Osteoblast (primary cell): ENCODE measurements around the gene PSMC3. TPM values are rescaled to one million over a fixed set of nuclear protein-coding genes. Genes with fewer than 3 reads are reported as not detected.
A peak's percentile ranks its signal among the peaks of the same experiment; 100 is the strongest.

Source experiments
- DNase-seq: peaks from one replicate; pipeline ENCODE4 v3.0.0; 2011; ENCODE audit warnings: low spot score, mixed read lengths; ENCODE audit not compliant: insufficient read length; ENCODE audit errors: missing footprints
- H2AFZ ChIP-seq: 2 replicates; pipeline ENCODE4 v1.6.0; 2011; ENCODE audit warnings: mild to moderate bottlenecking, low read length
- H3K27ac ChIP-seq: 2 replicates; pipeline ENCODE4 v1.5.1; 2011; ENCODE audit warnings: mild to moderate bottlenecking, low read depth, low read length, moderate library complexity
- H3K27me3 ChIP-seq: 2 replicates; pipeline ENCODE4 v1.6.0; 2012; ENCODE audit warnings: mild to moderate bottlenecking, control low read depth, inconsistent platforms, low read length, moderate library complexity; ENCODE audit not compliant: insufficient read depth
- H3K36me3 ChIP-seq: 2 replicates; pipeline ENCODE4 v1.5.1; 2011; ENCODE audit warnings: mild to moderate bottlenecking, low read length, control low read depth, moderate library complexity; ENCODE audit not compliant: insufficient read depth
- H3K4me1 ChIP-seq: 2 replicates; pipeline ENCODE4 v1.5.1; 2011; ENCODE audit warnings: mild to moderate bottlenecking, low read length, control low read depth, moderate library complexity; ENCODE audit not compliant: insufficient read depth
- H3K4me2 ChIP-seq: 2 replicates; pipeline ENCODE4 v1.6.0; 2011; ENCODE audit warnings: mild to moderate bottlenecking, low read length; ENCODE audit not compliant: insufficient read depth
- H3K4me3 ChIP-seq: fragments of 200-600 bp; sonication (generic); 3 replicates; pipeline ENCODE4 v1.5.1; 2012; ENCODE audit warnings: mild to moderate bottlenecking, low read length, inconsistent platforms; ENCODE audit not compliant: insufficient read depth
- H3K79me2 ChIP-seq: 2 replicates; pipeline ENCODE4 v1.6.0; 2012; ENCODE audit warnings: mild to moderate bottlenecking, low read length, control low read depth, inconsistent platforms; ENCODE audit not compliant: insufficient read depth
- H3K9me3 ChIP-seq: 2 replicates; pipeline ENCODE4 v1.5.1; 2011; ENCODE audit warnings: low read depth, low read length, control low read depth
- H4K20me1 ChIP-seq: 2 replicates; pipeline ENCODE4 v1.6.0; 2012; ENCODE audit warnings: mild to moderate bottlenecking, low read length, control low read depth; ENCODE audit not compliant: insufficient read depth
- CTCF ChIP-seq: IDR thresholded peaks from 2 replicates; pipeline ENCODE4 v1.5.1; 2011; ENCODE audit warnings: mild to moderate bottlenecking, low read depth, low read length, moderate library complexity; ENCODE audit errors: extremely low read depth
- total RNA-seq: library from RNA; depleted of rRNA; stranded (reverse); fragments of >200 nt; gene quantifications from 2 replicates; pipeline ENCODE4 v1.2.3, GENCODE V29; 2012

The PSMC3 gene
- total RNA-seq, 1 donor = 124 TPM

- DNase-seq = no peak
- Histone ChIP-seq H3K27ac (peak overlapping the region; percentile 13), H3K36me3 (peaks cover 62% of the 10 kb centered on the region), H4K20me1 (peaks cover 20% of the 10 kb centered on the region), H3K27me3 (no peaks in the 10 kb centered on the region), H3K79me2 (peaks cover 73% of the 10 kb centered on the region), H2AFZ (no peak overlapping the region), H3K9me3 (no peaks in the 10 kb centered on the region), H3K4me1 (peaks cover 41% of the 10 kb centered on the region), H3K4me3 (no peak overlapping the region), H3K4me2 (no peak overlapping the region)
- TF ChIP-seq CTCF = no peak
Measured at GRCh38 chr11:47468598-47469214, 42.5 kb upstream of the PSMC3 start.

- Histone ChIP-seq H3K9me3 (no peaks in the 10 kb centered on the region), H2AFZ (no peak overlapping the region), H3K4me3 (no peak overlapping the region), H3K36me3 (peaks cover 52% of the 10 kb centered on the region), H3K4me1 (peaks cover 41% of the 10 kb centered on the region), H3K4me2 (peak overlapping the region; percentile 57), H3K27me3 (no peaks in the 10 kb centered on the region), H3K27ac (peak overlapping the region; percentile 22), H3K79me2 (peaks cover 74% of the 10 kb centered on the region), H4K20me1 (peaks cover 20% of the 10 kb centered on the region)
- TF ChIP-seq CTCF = no peak
- no peak for DNase-seq
Measured at GRCh38 chr11:47467357-47467756, 41.1 kb upstream of the PSMC3 start.

GRCh38 chr11:47466701-47467250 is 40.5 kb upstream of the PSMC3 start:
- no peak for TF ChIP-seq CTCF
- H3K4me3 ChIP-seq = no peak overlapping the region
- peaks cover 46% of the 10 kb centered on the region for H3K36me3 ChIP-seq
- no peaks in the 10 kb centered on the region for H3K27me3 ChIP-seq
- H2AFZ ChIP-seq = no peak overlapping the region
- H3K27ac ChIP-seq = peak overlapping the region; percentile 22
- H3K4me2 ChIP-seq = peak overlapping the region; percentile 57
- peaks cover 20% of the 10 kb centered on the region for H4K20me1 ChIP-seq
- H3K79me2 ChIP-seq = peaks cover 76% of the 10 kb centered on the region
- DNase-seq = peak; percentile 58
- H3K9me3 ChIP-seq = no peaks in the 10 kb centered on the region
- H3K4me1 ChIP-seq = peaks cover 41% of the 10 kb centered on the region

- Histone ChIP-seq H2AFZ (no peak overlapping the region), H3K4me3 (no peak overlapping the region), H3K4me1 (peaks cover 41% of the 10 kb centered on the region), H3K79me2 (peaks cover 76% of the 10 kb centered on the region), H3K4me2 (peak overlapping the region; percentile 57), H4K20me1 (peaks cover 20% of the 10 kb centered on the region), H3K27ac (peak overlapping the region; percentile 22), H3K36me3 (peaks cover 40% of the 10 kb centered on the region), H3K9me3 (no peaks in the 10 kb centered on the region), H3K27me3 (no peaks in the 10 kb centered on the region)
- no peak for TF ChIP-seq CTCF
- DNase-seq = no peak
Measured at GRCh38 chr11:47466201-47466600, 40.0 kb upstream of the PSMC3 start.
